ENCODE measurements around the gene KIAA0586.
A peak's percentile ranks its signal among the peaks of the same experiment; 100 is the strongest.
"Not testable (repeated sequence)": the region's sequence is repeated elsewhere in the genome, so short reads cannot be mapped to it uniquely, and the experiment has no call there.

KIAA0586 gene

DNA sequence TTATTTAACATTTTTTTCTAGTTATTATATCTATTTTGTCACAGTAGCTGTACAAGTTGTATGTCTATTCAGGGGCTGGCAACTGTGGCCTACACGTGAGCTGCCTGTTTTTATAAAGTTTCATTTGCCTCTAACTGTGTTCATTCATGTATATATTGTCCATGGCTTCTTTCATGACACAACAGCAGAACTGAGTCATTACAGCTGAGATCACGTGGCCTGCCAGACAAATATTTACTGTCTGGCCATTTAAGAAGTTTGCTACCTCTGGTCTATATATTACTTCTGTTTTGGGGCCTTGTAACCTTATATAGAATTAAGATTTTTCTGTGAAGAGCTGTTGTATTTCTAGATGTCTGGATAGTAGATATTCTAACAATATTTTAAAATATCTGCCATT lies 37.9 kb downstream of the KIAA0586 start:
- no peak for DNase-seq

GRCh38 chr14:58466459-58466858 lies 38.9 kb downstream of the KIAA0586 start:
- DNase-seq: no peak

DNA sequence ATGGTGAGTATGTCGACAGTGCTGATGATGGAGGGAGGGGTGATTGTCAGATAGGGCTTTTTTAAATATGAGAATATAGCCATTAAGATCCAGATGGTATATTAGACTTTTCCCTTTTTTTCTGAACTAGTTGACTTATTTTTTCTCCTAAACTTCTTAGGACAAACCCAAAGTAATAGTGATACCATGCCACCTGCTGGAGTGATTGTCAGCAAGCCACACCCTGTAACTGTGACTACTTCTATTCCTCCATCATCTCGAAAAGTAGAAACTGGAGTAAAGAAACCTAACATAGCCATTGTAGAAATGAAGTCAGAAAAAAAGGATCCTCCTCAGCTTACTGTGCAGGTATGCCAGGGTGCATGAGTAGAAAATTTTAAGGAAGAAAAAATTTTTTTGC lies 40.1 kb downstream of the KIAA0586 start:
- DNase-seq: no peak

DNA sequence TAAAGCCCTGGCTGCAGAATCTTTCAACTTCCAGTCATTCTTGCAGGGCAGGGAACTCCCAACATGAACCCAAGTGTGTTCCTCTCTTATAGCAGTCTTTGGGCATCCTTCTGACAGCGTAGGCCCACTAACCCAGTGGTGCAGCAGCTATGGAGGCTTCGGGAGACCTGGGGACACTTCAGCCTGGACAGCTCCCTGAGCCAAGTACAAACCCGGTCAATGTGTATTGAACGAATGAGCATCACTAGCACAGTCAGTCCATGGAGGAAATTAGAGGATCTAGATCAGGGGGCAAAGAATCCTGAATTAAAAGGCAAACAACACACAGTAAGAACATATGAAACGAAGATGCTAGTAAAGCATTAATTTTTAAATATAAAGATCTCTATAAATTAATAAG lies 41.8 kb downstream of the KIAA0586 start:
- no peak for DNase-seq

DNA sequence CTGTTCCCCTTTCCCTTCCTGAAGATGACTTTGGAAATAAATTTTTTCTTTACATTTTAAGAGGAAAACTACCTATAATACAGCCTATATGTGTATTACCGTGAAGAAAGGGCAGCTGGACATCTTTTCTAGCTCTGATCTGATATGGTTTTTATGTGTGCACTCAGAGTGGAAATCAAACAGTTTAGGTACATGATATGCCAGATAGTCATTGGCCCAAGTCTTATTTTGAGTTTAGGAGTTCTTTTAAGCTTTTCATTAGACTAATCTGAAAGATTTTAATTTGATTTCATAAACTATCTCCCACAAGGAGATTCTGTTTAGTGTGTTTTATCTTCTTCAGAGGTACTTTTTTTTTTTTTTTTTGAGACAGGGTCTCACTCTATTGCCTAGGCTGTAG lies 48.8 kb downstream of the KIAA0586 start:
- DNase-seq: no peak

DNA sequence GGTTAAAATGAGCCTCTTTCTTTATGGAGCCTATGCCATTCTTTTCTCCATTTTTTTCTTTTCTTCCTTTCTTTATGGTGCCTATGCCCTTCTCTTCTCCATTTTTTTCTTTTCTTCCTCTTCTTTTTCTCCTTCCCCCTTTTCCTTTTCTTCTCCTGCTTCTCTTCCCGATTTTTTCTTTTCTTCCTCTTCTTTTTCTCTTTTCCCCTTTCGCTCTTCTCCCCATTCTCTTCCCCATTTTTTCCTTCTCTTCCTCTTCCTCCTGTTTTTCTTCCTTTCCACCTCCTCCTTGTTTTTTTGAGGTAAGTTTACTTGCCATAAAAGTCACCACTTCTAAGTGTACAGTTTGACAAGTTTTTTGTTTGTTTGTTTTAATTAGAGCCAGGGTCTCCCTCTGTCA lies 50.1 kb downstream of the KIAA0586 start:
- DNase-seq: no peak

DNA sequence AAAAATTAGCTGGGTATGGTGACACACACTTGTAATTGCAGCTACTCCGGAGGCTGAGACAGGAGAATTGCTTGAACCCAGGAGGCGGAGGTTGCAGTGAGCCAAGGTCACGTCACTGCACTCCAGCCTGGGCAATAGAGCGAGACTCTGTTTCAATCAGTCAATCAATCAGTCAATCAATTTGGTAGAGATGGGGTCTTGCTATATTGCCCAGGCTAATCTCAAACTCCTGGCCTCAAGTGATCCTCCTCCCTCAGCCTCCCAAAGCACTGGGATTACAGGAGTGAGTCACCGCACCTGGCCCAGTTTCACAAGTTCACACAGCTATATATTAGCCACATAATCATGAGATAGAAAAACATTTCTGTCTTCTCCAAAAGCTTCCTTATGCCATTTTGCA lies 50.8 kb downstream of the KIAA0586 start:
- DNase-seq: not testable (repeated sequence)

DNA sequence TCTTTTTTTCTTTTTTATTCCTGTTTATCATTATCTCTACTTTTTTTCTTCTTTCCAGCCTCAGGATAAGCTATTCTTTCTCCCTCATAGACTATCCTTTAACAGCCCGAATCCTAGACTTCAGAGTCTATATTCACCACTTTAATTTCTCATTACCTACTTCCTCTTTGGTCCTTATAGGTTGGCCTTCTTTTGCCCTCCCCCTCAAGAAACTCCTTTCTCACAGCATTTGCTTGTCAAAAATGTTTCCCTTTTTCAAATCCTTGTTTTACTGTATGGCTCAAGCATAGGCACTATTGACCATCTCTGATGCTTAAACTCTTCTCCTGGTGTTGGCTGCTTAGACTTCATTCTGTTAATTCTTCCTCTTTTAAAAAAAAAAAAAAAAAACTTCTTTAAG lies 52.5 kb downstream of the KIAA0586 start:
- DNase-seq: peak; percentile 5 to 38 (median 37)

GRCh38 chr14:58484176-58484575 lies 56.7 kb downstream of the KIAA0586 start:
- DNase-seq: no peak

- DNase-seq: peak; percentile 60 to 71 (median 71)
These were observed 61.0 kb downstream of the KIAA0586 start for GRCh38 chr14:58488550-58488949.

- no peak for DNase-seq
These were observed 64.1 kb downstream of the KIAA0586 start for GRCh38 chr14:58491593-58491992.

- no peak for DNase-seq
These were observed 64.5 kb downstream of the KIAA0586 start for GRCh38 chr14:58492044-58492443.

- DNase-seq: peak; percentile 56 to 79 (median 74)
These were observed 73.8 kb downstream of the KIAA0586 start for GRCh38 chr14:58501214-58501816.

- no peak for DNase-seq
These were observed 85.8 kb downstream of the KIAA0586 start for GRCh38 chr14:58513272-58513671.

GRCh38 chr14:58517592-58517991 lies 90.1 kb downstream of the KIAA0586 start:
- DNase-seq: no peak

- DNase-seq: not testable (repeated sequence)
These were observed 98.2 kb downstream of the KIAA0586 start for GRCh38 chr14:58525691-58526090.

GRCh38 chr14:58533446-58533845 lies 105.9 kb downstream of the KIAA0586 start:
- DNase-seq: no peak

GRCh38 chr14:58535044-58535443 lies 107.5 kb downstream of the KIAA0586 start:
- no peak for DNase-seq

DNA sequence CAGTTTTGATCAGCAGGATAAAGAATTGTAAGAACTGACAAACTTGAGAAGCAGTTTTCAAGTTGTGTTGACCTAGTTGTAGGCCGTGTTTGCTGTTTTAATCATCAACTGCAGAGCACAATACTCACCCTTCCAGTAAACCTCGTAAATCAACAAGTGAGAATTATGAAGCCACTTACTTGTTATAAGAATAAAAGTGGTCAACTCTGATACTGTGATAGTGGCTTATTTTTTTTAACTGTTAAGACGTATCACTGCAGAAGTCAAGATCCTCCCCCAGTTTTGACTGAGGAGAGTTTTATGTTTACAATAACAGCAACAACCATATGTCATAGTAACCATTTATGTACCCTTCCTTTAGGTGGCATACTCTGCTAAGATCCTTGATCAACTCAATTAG lies 109.5 kb downstream of the KIAA0586 start:
- DNase-seq: no peak

DNA sequence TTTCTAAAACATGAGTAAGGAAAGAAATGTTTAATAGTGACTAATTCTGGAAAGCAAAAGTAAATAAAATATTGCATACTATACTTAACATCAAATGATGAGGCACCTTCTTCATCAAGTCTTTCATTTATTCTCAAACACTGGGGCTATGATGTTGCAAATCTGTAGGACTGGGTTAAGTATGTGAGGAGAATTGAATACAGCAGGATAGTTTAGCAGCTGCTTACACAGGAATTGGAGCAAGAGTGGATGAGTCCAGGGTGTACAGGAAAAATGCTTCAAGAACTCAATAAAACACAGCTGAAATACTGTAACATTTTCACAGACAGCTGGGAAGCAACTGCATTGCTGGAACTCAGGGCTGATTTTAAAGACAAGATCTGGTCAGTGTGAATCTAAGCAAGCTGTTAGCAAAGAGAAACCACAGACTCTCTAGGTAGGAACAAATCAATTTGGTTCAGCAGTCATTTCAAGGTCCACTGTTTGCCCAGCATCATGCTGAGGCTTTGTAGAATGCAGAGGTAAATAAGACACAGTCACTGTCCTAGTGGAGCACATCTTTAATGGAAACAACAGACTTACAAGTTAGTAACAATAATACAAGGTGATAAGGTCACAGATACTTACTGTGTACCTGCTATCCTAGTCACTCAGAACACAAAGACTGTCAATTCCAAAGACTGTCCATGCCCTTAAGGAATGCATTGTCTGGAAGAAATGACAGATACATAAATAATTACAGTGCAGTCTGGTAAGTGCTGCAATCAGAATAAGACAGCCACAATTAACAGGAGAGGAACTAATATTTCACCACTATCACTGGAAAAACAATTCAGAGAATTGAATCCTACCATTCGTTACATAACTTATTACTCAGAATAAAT lies 113.5 kb downstream of the KIAA0586 start:
- no peak for DNase-seq

- no peak for DNase-seq
These were observed 114.1 kb downstream of the KIAA0586 start for GRCh38 chr14:58541633-58542022.

GRCh38 chr14:58543253-58543652 lies 115.7 kb downstream of the KIAA0586 start:
- DNase-seq: no peak

DNA sequence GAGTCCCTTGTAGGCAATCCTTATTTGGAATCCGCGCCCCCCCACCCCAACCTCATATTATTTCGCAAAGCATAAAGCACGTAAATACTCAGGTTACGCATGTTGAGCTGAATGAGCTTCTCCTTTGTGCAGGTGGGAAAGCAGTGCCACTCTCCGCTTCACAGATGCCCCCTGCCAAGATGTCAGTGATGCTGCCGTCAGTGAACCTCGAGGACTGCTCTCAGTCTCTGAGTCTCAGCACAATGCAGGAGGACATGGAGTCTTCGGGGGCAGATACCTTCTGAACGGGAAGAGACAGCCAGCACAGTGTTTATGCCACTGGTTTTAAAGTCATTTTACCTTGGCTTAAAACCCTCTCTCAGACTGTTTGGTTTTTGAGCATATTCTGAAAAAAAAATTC lies 120.1 kb downstream of the KIAA0586 start:
- no peak for DNase-seq

- no peak for DNase-seq
These were observed 121.7 kb downstream of the KIAA0586 start for GRCh38 chr14:58549105-58549757.
